K562 (cell line): ENCODE results near the gene MTRF1L. TPM values are rescaled to one million over a fixed set of nuclear protein-coding genes. Genes with fewer than 3 reads are reported as not detected.
"Not testable (repeated sequence)": the region's sequence is repeated elsewhere in the genome, so short reads cannot be mapped to it uniquely, and the experiment has no call there.

Source experiments
- ATAC-seq: fragments of 200-7000 bp; cut with Tn5 transposase; 3 replicates; pipeline ENCODE4 v1.9.1; 2020; ENCODE audit warnings: moderate library complexity
- BruUV-seq: library from RNA; stranded (reverse); fragments of 400-500 nt; replicated peaks from 2 replicates; lab custom pipeline; 2021; lab: Mats Ljungman, UMichigan
- CTCF ChIA-PET: fragments of 300-600 bp; formaldehyde crosslinking; extraction: SDS; loops from one replicate; lab custom pipeline; 2021; ENCODE audit warnings: low intra/inter-chr PET ratio; lab: Yijun Ruan, JAX
- POLR2A ChIA-PET: fragments of 300-600, 350-650 bp; sonication (Branson Sonifier 250); formaldehyde crosslinking; extraction: SDS; loops from one replicate; lab custom pipeline; 2021; ENCODE audit warnings: antibody characterized with exemption, inconsistent platforms; lab: Yijun Ruan, JAX
- DNase-seq, 4 experiments: peaks; one replicate each; pipeline versions ENCODE4 v3.0.0 to v3.0.0-alpha.2; 2011 to 2018; ENCODE audit warnings: low spot score in 3 of 4, mixed read lengths in 3 of 4; ENCODE audit errors: extremely low read depth in 1 of 4
- FAIRE-seq: peaks from 2 replicates; lab custom pipeline; 2011; peaks lifted over from hg19 to GRCh38; lab: Jason Lieb, UNC
- H2AFZ ChIP-seq: 2 replicates; pipeline ENCODE4 v1.6.0; 2011; ENCODE audit warnings: low read depth, low read length, control low read depth, inconsistent platforms
- H3K27ac ChIP-seq: fragments of 200-600 bp; 3 replicates; pipeline ENCODE4 v1.8.0; 2011; ENCODE audit warnings: low read depth, mild to moderate bottlenecking, control low read depth, inconsistent platforms, low read length, moderate library complexity, mixed read lengths; ENCODE audit errors: extremely low read depth
- H3K27me3 ChIP-seq, 2 experiments: fragments of 300-600 bp in 1 of 2; 2 replicates in 1 of 2; 3 replicates in 1 of 2; pipeline versions ENCODE4 v1.6.0 to v1.8.0; 2011; ENCODE audit warnings: inconsistent platforms in 2 of 2, low read length in 2 of 2, mild to moderate bottlenecking in 1 of 2, mixed read lengths in 1 of 2, moderate library complexity in 1 of 2; ENCODE audit not compliant: control insufficient read depth in 2 of 2, insufficient read depth in 2 of 2
- H3K36me3 ChIP-seq: fragments of 300-600 bp; 3 replicates; pipeline ENCODE4 v1.8.0; 2011; ENCODE audit warnings: mild to moderate bottlenecking, low read length, inconsistent platforms; ENCODE audit not compliant: control insufficient read depth, insufficient read depth
- H3K4me1 ChIP-seq, 2 experiments: fragments of 200-600 bp in 1 of 2; replicated peaks in 1 of 2; 2 replicates in 1 of 2; 3 replicates in 1 of 2; pipeline versions ENCODE4 v1.5.1 to v1.8.0; 2011; ENCODE audit warnings: inconsistent platforms in 2 of 2, low read length in 2 of 2, mild to moderate bottlenecking in 1 of 2, mixed read lengths in 1 of 2, moderate library complexity in 1 of 2; ENCODE audit not compliant: control insufficient read depth in 2 of 2, insufficient read depth in 2 of 2
- H3K4me2 ChIP-seq: 2 replicates; pipeline ENCODE4 v1.6.1; 2011; ENCODE audit warnings: low read length, control low read depth, inconsistent platforms, mixed read lengths; ENCODE audit not compliant: insufficient read depth
- H3K4me3 ChIP-seq: fragments of 200-600 bp; sonication (generic), shearing (Covaris generic); 2 replicates; pipeline ENCODE4 v1.5.1; 2016; ENCODE audit warnings: control low read depth, inconsistent platforms
- H3K79me2 ChIP-seq: fragments of 200-600 bp; 3 replicates; pipeline ENCODE4 v1.8.0; 2011; ENCODE audit warnings: low read length, inconsistent platforms; ENCODE audit not compliant: control insufficient read depth, insufficient read depth
- H3K9ac ChIP-seq, 2 experiments: 2 replicates each; pipeline versions ENCODE4 v1.6.0 to v1.6.1; 2011; ENCODE audit warnings: low read depth in 2 of 2, low read length in 2 of 2, control low read depth in 1 of 2, inconsistent platforms in 1 of 2, mild to moderate bottlenecking in 1 of 2, mixed read lengths in 1 of 2; ENCODE audit not compliant: insufficient read depth in 1 of 2
- H3K9me1 ChIP-seq: one replicate; pipeline ENCODE4 v1.6.0; 2011; ENCODE audit warnings: inconsistent platforms, mild to moderate bottlenecking, low read length, moderate library complexity; ENCODE audit not compliant: control insufficient read depth, insufficient read depth
- H3K9me3 ChIP-seq: replicated peaks from 2 replicates; pipeline ENCODE4 v1.5.1; 2011; ENCODE audit warnings: low read depth, low read length, inconsistent platforms; ENCODE audit not compliant: control insufficient read depth, insufficient read depth
- H4K20me1 ChIP-seq: replicated peaks from 2 replicates; pipeline ENCODE4 v1.6.1; 2011; ENCODE audit warnings: low read length, inconsistent platforms, mixed read lengths; ENCODE audit not compliant: control insufficient read depth, insufficient read depth
- ATF2 ChIP-seq: sonication (generic); formaldehyde crosslinking; IDR thresholded peaks from 2 replicates; pipeline ENCODE4 v1.8.1; 2022; ENCODE audit warnings: missing genetic modification reagents
- BHLHE40 ChIP-seq: IDR thresholded peaks from 2 replicates; pipeline ENCODE4 v1.6.1; 2011; ENCODE audit warnings: low read length, improper control_type of control experiment
- E2F6 ChIP-seq, 2 experiments: IDR thresholded peaks; 2 replicates each; pipeline ENCODE4 v1.6.1; 2011; ENCODE audit warnings: borderline replicate concordance in 1 of 2, control low read depth in 1 of 2, low read depth in 1 of 2, low read length in 1 of 2, mild to moderate bottlenecking in 1 of 2, mixed read lengths in 1 of 2, moderate library complexity in 1 of 2; ENCODE audit not compliant: insufficient read depth in 1 of 2, insufficient read length in 1 of 2, poor library complexity in 1 of 2, severe bottlenecking in 1 of 2; ENCODE audit errors: extremely low read depth in 1 of 2
- FOXO4 ChIP-seq: fragments of 450-650 bp; formaldehyde crosslinking; IDR thresholded peaks from 2 replicates; pipeline ENCODE4 v1.4.0; 2020; ENCODE audit warnings: mild to moderate bottlenecking, moderate library complexity
- L3MBTL2 ChIP-seq: fragments of 450-650 bp; IDR thresholded peaks from 2 replicates; pipeline ENCODE4 v1.6.1; 2016; ENCODE audit warnings: mild to moderate bottlenecking, moderate library complexity
- NR1H2 ChIP-seq: sonication (generic); formaldehyde crosslinking; IDR thresholded peaks from 2 replicates; pipeline ENCODE4 v1.4.0; 2020; ENCODE audit warnings: mild to moderate bottlenecking, missing genetic modification reagents
- ZNF146 ChIP-seq: IDR thresholded peaks from one replicate; pipeline ENCODE4 v1.6.1; 2018; ENCODE audit warnings: missing compliant biosample characterization; ENCODE audit not compliant: unreplicated experiment
- ZNF551 ChIP-seq: fragments of 250-450 bp; sonication (Bioruptor Pico); IDR thresholded peaks from 2 replicates; pipeline ENCODE4 v1.5.0; 2021; ENCODE audit warnings: mild to moderate bottlenecking, moderate library complexity
- ZNF830 ChIP-seq: fragments of 250-450 bp; sonication (Bioruptor Pico); IDR thresholded peaks from 2 replicates; pipeline ENCODE4 v1.5.0; 2021; ENCODE audit warnings: mild to moderate bottlenecking
- WGBS: fragments of 100-300 bp; shearing (Covaris generic); methylation state at CpG from one replicate; pipeline ENCODE4 v1.1.6; 2016; ENCODE audit warnings: low coverage, mixed read lengths; ENCODE audit not compliant: insufficient coverage; ENCODE audit errors: missing lambda C conversion rate; 5-methylcytosine and 5-hydroxymethylcytosine counted together
- in situ Hi-C: fragments of 300-500 bp; cut with MboI; formaldehyde crosslinking; loops from 4 replicates; pipeline ENCODE4 v1.15.0; 2018; ENCODE audit warnings: inconsistent platforms, mixed read lengths
- intact Hi-C: fragments of 100-400 bp; cut with micrococcal nuclease; formaldehyde crosslinking; loops from 2 replicates; pipeline ENCODE4 v1.14.2; 2022
- polyA plus RNA-seq, 8 experiments: library from polyadenylated mRNA; depleted of rRNA in 4 of 8; stranded (reverse) in 5 of 8; unstranded in 3 of 8; fragments of >200 nt; fragmentation: Nextera tagmentation in 2 of 8; fragmentation: Illumina TruSeq in 1 of 8; extraction: Ambion mirVana in 2 of 8; extraction: Trizol in 1 of 8; gene quantifications; 2 replicates each; pipeline versions ENCODE4 v1.2.1 to v1.2.3, GENCODE V29; 2011 to 2014; ENCODE audit warnings: inconsistent platforms in 1 of 8, missing spikeins in 1 of 8
- total RNA-seq, 7 experiments: library from RNA; depleted of rRNA in 6 of 7; stranded (reverse); fragments of >200 nt in 6 of 7; fragmentation: Illumina TruSeq in 2 of 7; extraction: Trizol in 2 of 7; gene quantifications; 2 replicates each; pipeline versions ENCODE4 v1.2.1 to v1.2.3, GENCODE V29; 2011 to 2021; ENCODE audit warnings: low replicate concordance in 1 of 7

Gene MTRF1L
- total and polyA plus RNA-seq, 9 of the 15 experiments (the other 6 are each of a cell fraction or from before 2014, with no cell fraction given) = 10.7 to 34.0 (median 30.2) TPM

GRCh38 chr6:152966168-152966894 is 36.2 kb downstream of the MTRF1L start:
- FAIRE-seq, H3K4me2 ChIP-seq, in situ Hi-C loops: not testable (repeated sequence)

GRCh38 chr6:152959333-152959732 is 43.2 kb downstream of the MTRF1L start:
- Histone ChIP-seq H3K27me3 (peaks cover 6 to 20% of the 10 kb centered on the region in 2 experiments), H3K27ac (no peak overlapping the region), H3K4me3 (no peak overlapping the region), H3K9me3 (no peaks in the 10 kb centered on the region), H3K4me2 (peak overlapping the region; percentile 43; the same call in 1 of the 2 replicates), H4K20me1 (no peaks in the 10 kb centered on the region), H3K9me1 (no peaks in the 10 kb centered on the region), H3K9ac (peak overlapping the region in 1 of 2 experiments; percentile 72; a peak in 1 of 4 replicates), H2AFZ (peak overlapping the region; percentile 51; the same call in 1 of the 2 replicates), H3K4me1 (no peaks in the 10 kb centered on the region), H3K36me3 (no peaks in the 10 kb centered on the region), H3K79me2 (no peaks in the 10 kb centered on the region)
- intact Hi-C loops = loop anchor here (10.0 kb wide), 1 partner anchor 1285 kb away; no protein-coding TSS in a partner anchor
- WGBS = 12% methylated on average over 24 of the region's 24 CpGs
- ATAC-seq (peak; percentile 53), DNase-seq (no peak), FAIRE-seq (no peak)
- TF ChIP-seq ATF2 (CRISPR knock-in tag) (no peak), FOXO4 (CRISPR knock-in tag) (no peak), NR1H2 (CRISPR knock-in tag) (no peak), ZNF830 (CRISPR knock-in tag) (no peak), ZNF551 (CRISPR knock-in tag) (no peak), BHLHE40 (peak; percentile 58; the same call in 1 of the 2 replicates), E2F6 (IDR thresholded peaks at IDR 0.05; ENCODE audit: borderline replicate concordance in 1 of 2, extremely low read depth in 1 of 2, insufficient read depth in 1 of 2, insufficient read length in 1 of 2, low read depth in 1 of 2, low read length in 1 of 2, poor library complexity in 1 of 2, severe bottlenecking in 1 of 2) (peak in 1 of 2 experiments; percentile 48), L3MBTL2 (peak; percentile 51)
- BruUV-seq = no TSS peak
- in situ Hi-C loops = loop anchor here (10.0 kb wide), 1 partner anchor 215 kb away; no protein-coding TSS in a partner anchor
- ChIA-PET POLR2A (interaction anchor here (0.6 to 1.6 kb wide), 2 partner anchors 9 to 595 kb away, joined by 3 to 6 read pairs; no protein-coding TSS in a partner anchor), CTCF (no interaction called here)

More at GRCh38 chr6:152966168-152966894, 36.2 kb downstream of the MTRF1L start:
- peaks cover 15% of the 10 kb centered on the region for H3K36me3 ChIP-seq
- H3K4me3 ChIP-seq, H3K9ac ChIP-seq, H3K9me3 ChIP-seq, DNase-seq, H3K27me3 ChIP-seq, CTCF ChIA-PET, intact Hi-C loops, H3K4me1 ChIP-seq, H3K79me2 ChIP-seq, POLR2A ChIA-PET, H3K27ac ChIP-seq, H3K9me1 ChIP-seq, H2AFZ ChIP-seq, H4K20me1 ChIP-seq, BruUV-seq, ATAC-seq: not testable (repeated sequence)
- peak; percentile 75 for TF ChIP-seq ZNF146 (CRISPR knock-in tag)
- WGBS = 20% methylated on average over 6 of the region's 15 CpGs
